SK-N-SH treated with all-trans-retinoic acid at 6 μM for 48 hours (cell line): ENCODE measurements around the gene ZMYND8.

ENCODE experiments used
- ATAC-seq: fragments of 200-7000 bp; cut with Tn5 transposase; 3 replicates; pipeline ENCODE4 v1.9.1; 2020; ENCODE audit warnings: mild to moderate bottlenecking, moderate library complexity
- ARNTL ChIP-seq: fragments of 450-650 bp; formaldehyde crosslinking; IDR thresholded peaks from 2 replicates; pipeline ENCODE4 v1.5.0; 2020; ENCODE audit warnings: low read depth, mild to moderate bottlenecking, moderate library complexity, borderline replicate concordance
- BACH2 ChIP-seq: fragments of 250-450 bp; sonication (Bioruptor Pico); IDR thresholded peaks from 2 replicates; pipeline ENCODE4 v1.9.0; 2021; ENCODE audit warnings: mild to moderate bottlenecking, borderline replicate concordance
- CSDC2 ChIP-seq: fragments of 250-450 bp; sonication (Bioruptor Pico); IDR thresholded peaks from 2 replicates; pipeline ENCODE4 v1.5.0; 2020; ENCODE audit warnings: mild to moderate bottlenecking, moderate library complexity
- ESRRG ChIP-seq: fragments of 250-450 bp; sonication (Bioruptor Pico); IDR thresholded peaks from 2 replicates; pipeline ENCODE4 v1.6.1; 2021; ENCODE audit warnings: mild to moderate bottlenecking
- GLIS3 ChIP-seq: fragments of 250-450 bp; sonication (Bioruptor Pico); IDR thresholded peaks from 2 replicates; pipeline ENCODE4 v1.5.0; 2020; ENCODE audit warnings: mild to moderate bottlenecking, moderate library complexity
- ISL1 ChIP-seq: fragments of 250-450 bp; sonication (Bioruptor Pico); IDR thresholded peaks from 2 replicates; pipeline ENCODE4 v2.1.2; 2022; ENCODE audit warnings: mild to moderate bottlenecking, moderate library complexity
- OSR1 ChIP-seq: fragments of 250-450 bp; sonication (Bioruptor Pico); IDR thresholded peaks from 2 replicates; pipeline ENCODE4 v1.8.0; 2022; ENCODE audit warnings: moderate library complexity, mild to moderate bottlenecking, inconsistent platforms
- PPARA ChIP-seq: fragments of 250-450 bp; sonication (Bioruptor Pico); IDR thresholded peaks from 2 replicates; pipeline ENCODE4 v1.5.0; 2020; ENCODE audit warnings: mild to moderate bottlenecking, borderline replicate concordance
- RARB ChIP-seq: fragments of 250-450 bp; sonication (Bioruptor Pico); IDR thresholded peaks from 2 replicates; pipeline ENCODE4 v1.8.0; 2021; ENCODE audit warnings: mild to moderate bottlenecking, moderate library complexity
- SNAI2 ChIP-seq: fragments of 250-450 bp; sonication (Bioruptor Pico); IDR thresholded peaks from 2 replicates; pipeline ENCODE4 v1.5.0; 2020; ENCODE audit warnings: mild to moderate bottlenecking, moderate library complexity
- TCF4 ChIP-seq: fragments of 250-450 bp; sonication (Bioruptor Pico); IDR thresholded peaks from 2 replicates; pipeline ENCODE4 v1.8.0; 2021; ENCODE audit warnings: mild to moderate bottlenecking, moderate library complexity, borderline replicate concordance
- TOX ChIP-seq: fragments of 250-450 bp; sonication (Bioruptor Pico); IDR thresholded peaks from 2 replicates; pipeline ENCODE4 v1.8.0; 2021; ENCODE audit warnings: mild to moderate bottlenecking, moderate library complexity, borderline replicate concordance
- ZC3H10 ChIP-seq: fragments of 250-450 bp; sonication (Bioruptor Pico); IDR thresholded peaks from 2 replicates; pipeline ENCODE4 v1.5.1; 2021; ENCODE audit warnings: mild to moderate bottlenecking, moderate library complexity
- ZFP30 ChIP-seq: fragments of 450-650 bp; formaldehyde crosslinking; IDR thresholded peaks from 2 replicates; pipeline ENCODE4 v1.5.0; 2022; ENCODE audit warnings: mild to moderate bottlenecking, moderate library complexity
- ZNF565 ChIP-seq: fragments of 450-650 bp; formaldehyde crosslinking; conservative IDR thresholded peaks from 2 replicates; pipeline ENCODE4 v1.5.0; 2020; ENCODE audit warnings: low read depth, mild to moderate bottlenecking, moderate library complexity
- ZNF70 ChIP-seq: fragments of 450-650 bp; formaldehyde crosslinking; IDR thresholded peaks from 2 replicates; pipeline ENCODE4 v1.5.0; 2020; ENCODE audit warnings: mild to moderate bottlenecking, moderate library complexity
- ZNF8 ChIP-seq: fragments of 450-650 bp; formaldehyde crosslinking; IDR thresholded peaks from 2 replicates; pipeline ENCODE4 v1.5.0; 2020; ENCODE audit warnings: mild to moderate bottlenecking, moderate library complexity
- TF ChIP-seq, protein P1 (sequence below): fragments of 250-450 bp; sonication (Bioruptor Pico); IDR thresholded peaks from 2 replicates; pipeline ENCODE4 v1.5.1; 2021; ENCODE audit warnings: mild to moderate bottlenecking, moderate library complexity
- TF ChIP-seq, protein P2 (sequence below): fragments of 250-450 bp; sonication (Bioruptor Pico); IDR thresholded peaks from 2 replicates; pipeline ENCODE4 v1.5.1; 2020; ENCODE audit warnings: low read depth, mild to moderate bottlenecking, moderate library complexity
- TF ChIP-seq, protein P3 (sequence below): fragments of 250-450 bp; sonication (Bioruptor Pico); IDR thresholded peaks from 2 replicates; pipeline ENCODE4 v1.5.0; 2020; ENCODE audit warnings: mild to moderate bottlenecking, moderate library complexity
- TF ChIP-seq, protein P4 (sequence below): fragments of 250-450 bp; sonication (Bioruptor Pico); IDR thresholded peaks from 2 replicates; pipeline ENCODE4 v1.8.0; 2021; ENCODE audit warnings: low read depth, mild to moderate bottlenecking, moderate library complexity, borderline replicate concordance
- TF ChIP-seq, protein P5 (sequence below): fragments of 250-450 bp; sonication (Bioruptor Pico); IDR thresholded peaks from 2 replicates; pipeline ENCODE4 v1.8.0; 2020; ENCODE audit warnings: mild to moderate bottlenecking, moderate library complexity, borderline replicate concordance

Gene ZMYND8

DNA sequence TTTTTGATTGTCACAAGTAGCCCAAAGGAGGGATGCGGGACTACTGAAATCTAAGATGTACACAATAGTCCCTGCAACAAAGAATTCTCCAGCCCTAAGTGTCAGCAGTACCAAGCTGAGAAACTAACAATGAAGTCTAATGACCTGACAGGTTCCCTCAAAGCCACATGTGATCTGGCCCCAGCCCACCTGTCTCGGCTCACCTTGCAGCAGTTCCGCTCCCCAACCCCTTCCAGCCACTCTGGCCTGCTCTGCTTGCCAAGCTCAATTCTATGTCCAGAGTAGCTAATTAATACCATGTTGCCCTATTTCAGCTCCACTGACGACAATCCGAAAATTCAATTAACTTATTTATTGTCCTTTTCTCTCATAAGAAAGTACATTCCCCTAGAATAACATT is 72.1 kb downstream of the ZMYND8 start (continued):
- TF ChIP-seq, protein P1, sequence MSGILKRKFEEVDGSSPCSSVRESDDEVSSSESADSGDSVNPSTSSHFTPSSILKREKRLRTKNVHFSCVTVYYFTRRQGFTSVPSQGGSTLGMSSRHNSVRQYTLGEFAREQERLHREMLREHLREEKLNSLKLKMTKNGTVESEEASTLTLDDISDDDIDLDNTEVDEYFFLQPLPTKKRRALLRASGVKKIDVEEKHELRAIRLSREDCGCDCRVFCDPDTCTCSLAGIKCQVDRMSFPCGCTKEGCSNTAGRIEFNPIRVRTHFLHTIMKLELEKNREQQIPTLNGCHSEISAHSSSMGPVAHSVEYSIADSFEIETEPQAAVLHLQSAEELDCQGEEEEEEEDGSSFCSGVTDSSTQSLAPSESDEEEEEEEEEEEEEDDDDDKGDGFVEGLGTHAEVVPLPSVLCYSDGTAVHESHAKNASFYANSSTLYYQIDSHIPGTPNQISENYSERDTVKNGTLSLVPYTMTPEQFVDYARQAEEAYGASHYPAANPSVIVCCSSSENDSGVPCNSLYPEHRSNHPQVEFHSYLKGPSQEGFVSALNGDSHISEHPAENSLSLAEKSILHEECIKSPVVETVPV (CRISPR knock-in tag) = no peak
- TF ChIP-seq, all 23 proteins: peak for 1

DNA sequence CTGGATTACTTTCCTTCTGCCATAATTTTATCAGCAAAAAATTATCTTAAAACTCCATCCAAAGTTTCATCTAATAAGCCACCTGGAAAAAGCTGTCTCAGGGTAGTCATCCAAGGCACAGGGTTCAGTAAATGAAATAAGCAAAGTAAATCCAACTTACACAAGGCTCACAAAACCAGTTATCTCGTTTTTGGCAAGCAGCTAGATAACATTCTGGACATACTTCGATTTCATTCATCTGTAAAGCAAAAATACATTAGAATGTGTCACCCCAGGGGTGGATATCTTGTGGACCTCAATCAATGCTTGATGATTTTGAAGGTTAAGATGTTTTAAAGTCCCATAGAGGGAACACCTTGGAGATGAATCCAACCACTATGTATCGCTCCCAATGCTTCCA is 73.1 kb downstream of the ZMYND8 start:
- TF ChIP-seq RARB (CRISPR knock-in tag) (no peak), TCF4 (CRISPR knock-in tag) (no peak), ZNF70 (no peak), TOX (CRISPR knock-in tag) (no peak), ESRRG (CRISPR knock-in tag) (no peak), GLIS3 (CRISPR knock-in tag) (no peak), OSR1 (CRISPR knock-in tag) (no peak), ZC3H10 (CRISPR knock-in tag) (no peak), ZNF8 (CRISPR knock-in tag) (no peak), ZNF565 (CRISPR knock-in tag) (no peak), PPARA (CRISPR knock-in tag) (no peak), SNAI2 (no peak), CSDC2 (CRISPR knock-in tag) (no peak)
- TF ChIP-seq, protein P2, sequence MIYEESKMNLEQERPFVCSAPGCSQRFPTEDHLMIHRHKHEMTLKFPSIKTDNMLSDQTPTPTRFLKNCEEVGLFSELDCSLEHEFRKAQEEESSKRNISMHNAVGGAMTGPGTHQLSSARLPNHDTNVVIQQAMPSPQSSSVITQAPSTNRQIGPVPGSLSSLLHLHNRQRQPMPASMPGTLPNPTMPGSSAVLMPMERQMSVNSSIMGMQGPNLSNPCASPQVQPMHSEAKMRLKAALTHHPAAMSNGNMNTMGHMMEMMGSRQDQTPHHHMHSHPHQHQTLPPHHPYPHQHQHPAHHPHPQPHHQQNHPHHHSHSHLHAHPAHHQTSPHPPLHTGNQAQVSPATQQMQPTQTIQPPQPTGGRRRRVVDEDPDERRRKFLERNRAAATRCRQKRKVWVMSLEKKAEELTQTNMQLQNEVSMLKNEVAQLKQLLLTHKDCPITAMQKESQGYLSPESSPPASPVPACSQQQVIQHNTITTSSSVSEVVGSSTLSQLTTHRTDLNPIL (CRISPR knock-in tag) = no peak
- TF ChIP-seq, protein P1 (CRISPR knock-in tag) = no peak
- TF ChIP-seq, protein P3, sequence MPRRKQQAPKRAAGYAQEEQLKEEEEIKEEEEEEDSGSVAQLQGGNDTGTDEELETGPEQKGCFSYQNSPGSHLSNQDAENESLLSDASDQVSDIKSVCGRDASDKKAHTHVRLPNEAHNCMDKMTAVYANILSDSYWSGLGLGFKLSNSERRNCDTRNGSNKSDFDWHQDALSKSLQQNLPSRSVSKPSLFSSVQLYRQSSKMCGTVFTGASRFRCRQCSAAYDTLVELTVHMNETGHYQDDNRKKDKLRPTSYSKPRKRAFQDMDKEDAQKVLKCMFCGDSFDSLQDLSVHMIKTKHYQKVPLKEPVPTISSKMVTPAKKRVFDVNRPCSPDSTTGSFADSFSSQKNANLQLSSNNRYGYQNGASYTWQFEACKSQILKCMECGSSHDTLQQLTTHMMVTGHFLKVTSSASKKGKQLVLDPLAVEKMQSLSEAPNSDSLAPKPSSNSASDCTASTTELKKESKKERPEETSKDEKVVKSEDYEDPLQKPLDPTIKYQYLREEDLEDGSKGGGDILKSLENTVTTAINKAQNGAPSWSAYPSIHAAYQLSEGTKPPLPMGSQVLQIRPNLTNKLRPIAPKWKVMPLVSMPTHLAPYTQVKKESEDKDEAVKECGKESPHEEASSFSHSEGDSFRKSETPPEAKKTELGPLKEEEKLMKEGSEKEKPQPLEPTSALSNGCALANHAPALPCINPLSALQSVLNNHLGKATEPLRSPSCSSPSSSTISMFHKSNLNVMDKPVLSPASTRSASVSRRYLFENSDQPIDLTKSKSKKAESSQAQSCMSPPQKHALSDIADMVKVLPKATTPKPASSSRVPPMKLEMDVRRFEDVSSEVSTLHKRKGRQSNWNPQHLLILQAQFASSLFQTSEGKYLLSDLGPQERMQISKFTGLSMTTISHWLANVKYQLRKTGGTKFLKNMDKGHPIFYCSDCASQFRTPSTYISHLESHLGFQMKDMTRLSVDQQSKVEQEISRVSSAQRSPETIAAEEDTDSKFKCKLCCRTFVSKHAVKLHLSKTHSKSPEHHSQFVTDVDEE (CRISPR knock-in tag) = no peak
- TF ChIP-seq, protein P4, sequence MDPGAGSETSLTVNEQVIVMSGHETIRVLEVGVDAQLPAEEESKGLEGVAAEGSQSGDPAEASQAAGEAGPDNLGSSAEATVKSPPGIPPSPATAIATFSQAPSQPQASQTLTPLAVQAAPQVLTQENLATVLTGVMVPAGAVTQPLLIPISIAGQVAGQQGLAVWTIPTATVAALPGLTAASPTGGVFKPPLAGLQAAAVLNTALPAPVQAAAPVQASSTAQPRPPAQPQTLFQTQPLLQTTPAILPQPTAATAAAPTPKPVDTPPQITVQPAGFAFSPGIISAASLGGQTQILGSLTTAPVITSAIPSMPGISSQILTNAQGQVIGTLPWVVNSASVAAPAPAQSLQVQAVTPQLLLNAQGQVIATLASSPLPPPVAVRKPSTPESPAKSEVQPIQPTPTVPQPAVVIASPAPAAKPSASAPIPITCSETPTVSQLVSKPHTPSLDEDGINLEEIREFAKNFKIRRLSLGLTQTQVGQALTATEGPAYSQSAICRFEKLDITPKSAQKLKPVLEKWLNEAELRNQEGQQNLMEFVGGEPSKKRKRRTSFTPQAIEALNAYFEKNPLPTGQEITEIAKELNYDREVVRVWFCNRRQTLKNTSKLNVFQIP = no peak
- no peak for ATAC-seq

DNA sequence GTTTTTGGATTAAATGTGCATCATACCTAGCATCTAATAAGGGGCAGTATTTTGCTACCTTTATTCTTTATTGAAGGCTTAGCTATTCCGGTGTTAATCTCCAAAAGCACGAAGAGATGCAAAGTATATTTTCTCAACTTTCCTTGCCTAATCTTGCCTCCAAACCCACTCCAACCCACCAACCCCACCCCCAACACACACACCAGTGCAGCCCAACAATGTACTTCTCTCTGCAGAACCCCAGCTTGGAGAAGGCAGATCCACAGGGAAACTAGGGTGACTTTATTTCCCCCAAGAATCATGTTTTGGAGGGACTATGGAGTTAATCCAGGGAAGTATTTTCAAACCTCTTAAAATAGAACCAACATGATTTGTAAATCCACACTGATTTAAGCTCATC is 73.6 kb downstream of the ZMYND8 start:
- TF ChIP-seq ZNF70 (no peak), ISL1 (CRISPR knock-in tag) (no peak), TOX (CRISPR knock-in tag) (no peak)
- ATAC-seq = no peak

DNA sequence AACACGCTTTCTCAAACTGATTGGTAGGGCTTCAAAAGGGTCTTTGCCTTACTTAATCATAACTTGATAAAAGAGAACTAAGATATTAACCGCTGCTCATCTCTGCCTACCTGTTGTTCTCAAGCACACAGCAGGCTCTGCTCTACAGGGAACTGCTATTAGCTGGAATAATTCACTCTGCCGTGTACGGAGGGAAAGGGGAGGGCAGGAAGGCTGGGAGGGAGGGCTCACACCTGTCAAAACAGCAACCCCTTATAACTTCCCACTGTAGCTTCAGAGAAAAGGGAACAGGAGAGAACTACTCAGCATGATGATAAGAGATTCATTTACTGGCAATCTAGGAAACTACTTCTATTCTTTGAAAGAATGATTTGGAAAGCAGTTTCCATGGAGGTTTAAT is 75.1 kb downstream of the ZMYND8 start:
- no peak for TF ChIP-seq ARNTL
- no peak for TF ChIP-seq ZFP30 (CRISPR knock-in tag)
- TF ChIP-seq SNAI2 = no peak
- TF ChIP-seq RARB (CRISPR knock-in tag) = no peak
- no peak for TF ChIP-seq BACH2 (CRISPR knock-in tag)
- no peak for TF ChIP-seq ZNF70
- no peak for TF ChIP-seq CSDC2 (CRISPR knock-in tag)
- TF ChIP-seq, protein P5, sequence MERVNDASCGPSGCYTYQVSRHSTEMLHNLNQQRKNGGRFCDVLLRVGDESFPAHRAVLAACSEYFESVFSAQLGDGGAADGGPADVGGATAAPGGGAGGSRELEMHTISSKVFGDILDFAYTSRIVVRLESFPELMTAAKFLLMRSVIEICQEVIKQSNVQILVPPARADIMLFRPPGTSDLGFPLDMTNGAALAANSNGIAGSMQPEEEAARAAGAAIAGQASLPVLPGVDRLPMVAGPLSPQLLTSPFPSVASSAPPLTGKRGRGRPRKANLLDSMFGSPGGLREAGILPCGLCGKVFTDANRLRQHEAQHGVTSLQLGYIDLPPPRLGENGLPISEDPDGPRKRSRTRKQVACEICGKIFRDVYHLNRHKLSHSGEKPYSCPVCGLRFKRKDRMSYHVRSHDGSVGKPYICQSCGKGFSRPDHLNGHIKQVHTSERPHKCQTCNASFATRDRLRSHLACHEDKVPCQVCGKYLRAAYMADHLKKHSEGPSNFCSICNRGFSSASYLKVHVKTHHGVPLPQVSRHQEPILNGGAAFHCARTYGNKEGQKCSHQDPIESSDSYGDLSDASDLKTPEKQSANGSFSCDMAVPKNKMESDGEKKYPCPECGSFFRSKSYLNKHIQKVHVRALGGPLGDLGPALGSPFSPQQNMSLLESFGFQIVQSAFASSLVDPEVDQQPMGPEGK = no peak
- no peak for TF ChIP-seq TCF4 (CRISPR knock-in tag)
- TF ChIP-seq, protein P2 (CRISPR knock-in tag) = no peak
- ATAC-seq = no peak
